ENCODE data around the gene TNIK. TPM values are rescaled to one million over a fixed set of nuclear protein-coding genes. Genes with fewer than 3 reads are reported as not detected.

The TNIK gene
- total and polyA plus RNA-seq, 2 of the 4 experiments (the other 2 are of a cell fraction): 3.4 to 6.3 TPM

GRCh38 chr3:171456765-171457606, 3.2 kb downstream of the TNIK start:
- intact Hi-C loops (cut with micrococcal nuclease): loop anchor here (5.0 kb wide), 1 partner anchor 85 kb away; no protein-coding TSS in a partner anchor

More at GRCh38 chr3:171456765-171457606, 3.2 kb downstream of the TNIK start:
- BruUV-seq (replicated peaks): no TSS peak
- Histone ChIP-seq H3K56ac (ENCODE audit: extremely low read depth, insufficient read depth, low read length) (no peak overlapping the region), H3K36me3 (ENCODE audit: control insufficient read depth, insufficient read depth, low read length) (no peaks in the 10 kb centered on the region), H2AFZ (replicated peaks; ENCODE audit: low read length, poor library complexity) (no peak overlapping the region), H3K4me1 (ENCODE audit: control insufficient read depth, insufficient read depth, low read length) (peaks cover 3% of the 10 kb centered on the region), H4K5ac (ENCODE audit: low read depth, low read length) (no peak overlapping the region), H3K9me1 (ENCODE audit: insufficient read depth, low read length) (no peaks in the 10 kb centered on the region; the same call in 1 of the 2 replicates), H3K4ac (ENCODE audit: low read depth, low read length) (no peak overlapping the region), H3K9me3 (ENCODE audit: control insufficient read depth, insufficient read depth, low read length) (no peaks in the 10 kb centered on the region), H3K14ac (replicated peaks; ENCODE audit: low read depth, low read length) (no peak overlapping the region), H2AK9ac (replicated peaks; ENCODE audit: low read depth, low read length, poor library complexity) (no peak overlapping the region), H3K18ac (ENCODE audit: low read depth, low read length) (no peak overlapping the region), H3K27me3 (ENCODE audit: control insufficient read depth, insufficient read depth, low read length) (no peaks in the 10 kb centered on the region), H3K4me3 (ENCODE audit: insufficient read depth, low read depth, low read length) (no peak overlapping the region), H3K9ac (ENCODE audit: low read depth, low read length) (no peak overlapping the region), H2BK5ac (ENCODE audit: low read depth, low read length, poor library complexity, severe bottlenecking) (no peak overlapping the region), H4K8ac (ENCODE audit: low read depth in 2 of 2, low read length in 2 of 2) (no peak overlapping the region), H2BK15ac (ENCODE audit: low read depth, low read length) (no peak overlapping the region), H3K27ac (ENCODE audit: insufficient read depth, low read length) (no peak overlapping the region), H3K23ac (ENCODE audit: low read depth, low read length) (no peak overlapping the region), H3K4me2 (ENCODE audit: low read depth, low read length) (no peak overlapping the region; the same call in 1 of the 2 replicates), H3K79me1 (ENCODE audit: low read depth in 1 of 2, low read length in 2 of 2) (peaks cover 8% of the 10 kb centered on the region in 2 experiments; a peak in 3 of 4 replicates), H4K91ac (ENCODE audit: insufficient read depth, low read depth, low read length) (no peak overlapping the region), H4K20me1 (ENCODE audit: insufficient read depth, low read length) (no peaks in the 10 kb centered on the region), H2BK120ac (ENCODE audit: low read depth, low read length) (no peak overlapping the region), H2BK20ac (ENCODE audit: low read depth, low read length) (no peak overlapping the region), H2AK5ac (ENCODE audit: low read depth, low read length) (no peak overlapping the region)
- ATAC-seq (ENCODE audit: low read depth) (no peak), DNase-seq (no peak)
- POLR2A ChIA-PET (ENCODE audit: unreplicated experiment): no interaction called here
- TF ChIP-seq FOS (IDR thresholded peaks at IDR 0.05; ENCODE audit: low read depth, low read length): no peak
- dilution Hi-C loops (cut with HindIII; ENCODE audit: low sequenced_read_pairs, unreplicated experiment) (no loop called here), in situ Hi-C loops (cut with MboI; ENCODE audit: low sequenced_read_pairs) (no loop called here)
- WGBS, 2 experiments (ENCODE audit: extremely low coverage in 2 of 2, insufficient read length in 1 of 2): 65% methylated on average over 2 of the region's 6 CpGs; no CpG with 5 or more reads in 1 of the 2 experiments
- CTCF ChIA-PET: no interaction called here

Measured in IMR-90 (cell line).